Effector CD4-positive, alpha-beta T cell (primary cell): ENCODE results near the gene CAPZB.

Experiments
- DNase-seq: peaks from one replicate; pipeline ENCODE4 v3.0.0-alpha.2; 2020

CAPZB gene

GRCh38 chr1:19381261-19381660 is 104.1 kb downstream of the CAPZB start:
- DNase-seq: no peak

DNA sequence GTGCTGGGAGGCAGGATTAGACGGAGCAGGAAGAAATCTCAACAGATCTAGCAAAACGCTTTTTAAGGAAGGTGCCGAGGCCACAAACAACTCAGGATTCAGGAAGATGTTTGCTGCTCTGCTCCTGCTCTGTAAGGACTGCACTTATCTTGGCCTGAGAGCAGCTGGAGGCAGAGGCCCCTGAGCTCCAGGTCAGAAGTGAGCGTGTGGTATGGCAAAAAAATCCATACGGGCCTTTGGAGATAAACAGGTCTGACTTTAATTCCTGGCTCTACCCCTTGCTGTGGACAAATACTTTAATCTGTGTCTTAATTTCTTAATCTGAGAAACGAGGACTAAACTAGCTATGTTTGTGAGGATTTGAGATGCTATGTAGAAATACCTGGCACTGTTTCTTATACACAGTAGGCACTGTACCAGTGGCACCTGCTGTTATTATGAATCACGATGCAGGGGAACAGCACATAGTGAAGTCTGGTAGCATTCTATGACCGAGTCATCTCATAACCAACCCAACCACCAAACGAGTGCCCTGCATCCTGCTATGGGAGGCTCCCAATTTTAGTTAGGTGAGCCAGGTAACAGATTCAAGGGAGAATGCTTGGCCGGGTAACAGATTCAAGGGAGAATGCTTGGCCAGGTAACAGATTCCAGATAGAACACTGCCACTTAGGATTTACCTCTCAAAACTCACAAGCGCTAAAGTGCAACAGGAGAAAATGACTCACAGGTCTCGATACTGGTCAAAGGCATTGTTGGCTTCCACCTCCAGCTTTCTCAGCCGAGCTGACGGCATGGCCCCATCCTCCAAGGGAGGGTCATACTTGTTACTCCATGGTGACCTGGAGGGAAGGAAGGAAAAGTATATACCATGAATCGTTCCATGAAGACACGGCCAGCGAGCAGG is 107.3 kb downstream of the CAPZB start:
- DNase-seq: no peak

- DNase-seq: no peak
Measured at GRCh38 chr1:19376428-19377372, 108.6 kb downstream of the CAPZB start.

- DNase-seq: no peak
Measured at GRCh38 chr1:19375631-19376400, 109.5 kb downstream of the CAPZB start.

- no peak for DNase-seq
Measured at GRCh38 chr1:19374926-19375325, 110.4 kb downstream of the CAPZB start.

GRCh38 chr1:19374083-19374801 is 111.1 kb downstream of the CAPZB start:
- no peak for DNase-seq

GRCh38 chr1:19373211-19374082 is 111.9 kb downstream of the CAPZB start:
- no peak for DNase-seq

DNA sequence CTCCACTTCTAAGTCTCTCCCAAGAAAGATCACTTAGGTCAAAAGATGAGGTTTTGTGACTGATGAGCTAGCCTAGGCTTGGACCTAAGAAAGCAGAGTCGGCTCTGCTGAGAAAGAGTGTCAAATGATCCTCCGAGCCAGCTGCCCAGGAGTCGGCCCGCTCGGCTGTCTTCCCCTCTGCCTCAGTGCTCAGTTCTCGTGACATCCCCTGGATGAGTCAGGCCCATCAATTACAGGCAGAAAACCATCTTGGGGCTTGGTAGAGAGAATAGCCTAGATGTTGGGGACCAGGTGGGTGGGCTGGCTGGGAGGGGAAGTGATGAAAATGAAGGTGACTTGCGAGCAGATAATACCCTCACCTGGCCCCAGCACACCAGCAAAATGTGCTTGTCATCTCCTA is 112.7 kb downstream of the CAPZB start:
- DNase-seq: no peak

GRCh38 chr1:19372136-19372514 is 113.2 kb downstream of the CAPZB start:
- no peak for DNase-seq

DNA sequence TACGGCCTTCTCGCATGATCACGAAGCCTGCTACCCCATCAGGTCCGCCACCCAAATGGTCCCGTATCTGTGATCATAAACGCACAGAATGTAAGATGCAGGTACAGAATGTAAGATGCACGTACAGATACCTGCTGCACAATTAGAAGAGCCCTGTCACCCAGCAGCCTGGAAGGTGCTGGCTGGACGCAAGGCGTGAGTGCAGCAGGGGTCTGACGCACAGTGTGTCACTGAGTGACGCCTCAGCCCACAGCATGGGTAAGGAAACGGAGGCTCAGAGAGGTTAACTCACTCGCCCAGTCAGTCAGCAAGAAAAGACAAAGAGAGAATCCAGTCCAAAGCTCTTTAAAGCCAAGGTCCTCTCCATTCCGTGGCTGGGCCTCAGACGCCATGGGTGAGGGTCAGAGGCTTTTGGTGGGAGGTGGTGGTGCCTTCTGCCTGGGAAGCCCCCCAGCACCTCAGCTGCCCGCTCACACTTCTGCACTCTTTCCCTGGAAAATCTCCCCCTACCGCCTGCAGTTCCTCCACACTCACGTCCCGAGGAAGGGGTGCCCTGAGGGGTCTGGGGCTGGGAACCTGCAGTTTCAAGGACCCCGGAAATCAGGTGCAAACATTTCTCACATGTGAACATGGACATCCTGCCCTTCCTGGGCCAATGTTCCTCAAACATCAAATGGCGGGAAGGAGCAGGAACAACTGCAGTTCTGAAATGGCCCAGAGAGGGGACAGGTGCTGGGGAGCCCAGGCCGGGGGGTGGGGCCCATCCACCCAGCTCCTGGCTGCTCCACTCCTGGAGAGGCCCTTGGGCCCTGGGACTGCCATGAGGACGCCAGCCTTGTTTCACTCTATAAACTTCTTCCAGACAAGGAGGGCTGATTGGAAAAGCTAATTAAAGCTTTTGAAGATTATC is 113.9 kb downstream of the CAPZB start:
- DNase-seq: no peak

GRCh38 chr1:19370453-19371170 is 114.7 kb downstream of the CAPZB start:
- DNase-seq: no peak

- DNase-seq: no peak
Measured at GRCh38 chr1:19369396-19370090, 115.8 kb downstream of the CAPZB start.

GRCh38 chr1:19368964-19369363 is 116.4 kb downstream of the CAPZB start:
- DNase-seq: no peak

GRCh38 chr1:19368050-19368449 is 117.3 kb downstream of the CAPZB start:
- DNase-seq: no peak

GRCh38 chr1:19367584-19368041 is 117.7 kb downstream of the CAPZB start:
- no peak for DNase-seq

- DNase-seq: no peak
Measured at GRCh38 chr1:19366599-19367536, 118.5 kb downstream of the CAPZB start.

DNA sequence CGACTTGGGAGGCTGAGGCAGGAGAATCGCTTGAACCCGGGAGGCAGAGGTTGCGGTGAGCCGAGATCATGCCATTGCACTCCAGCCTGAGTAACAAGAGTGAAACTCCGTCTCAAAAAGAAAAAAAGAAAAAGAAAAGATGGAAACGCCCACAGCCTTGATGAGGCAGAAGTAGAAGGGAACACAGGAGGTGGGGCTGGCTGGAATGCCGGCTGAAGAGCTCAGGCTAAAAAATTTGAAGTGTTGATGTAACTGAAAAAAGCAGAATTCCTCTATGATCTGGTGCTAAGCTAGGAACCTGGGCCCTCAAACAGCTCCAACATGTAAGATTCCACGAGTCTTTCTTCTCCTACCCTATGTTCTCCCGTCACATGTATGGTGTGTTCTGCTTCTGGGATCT is 119.6 kb downstream of the CAPZB start:
- DNase-seq: no peak
